Measurements from ENCODE around the gene ZNF488. TPM values are rescaled to one million over a fixed set of nuclear protein-coding genes. Genes with fewer than 3 reads are reported as not detected.
A peak's percentile ranks its signal among the peaks of the same experiment; 100 is the strongest.

The ZNF488 gene
- total RNA-seq, 1 donor from 2014 or later, result 4.9 TPM

- H3K4me1 Mint-ChIP-seq (ENCODE audit: unreplicated experiment), result peaks cover 19% of the 10 kb centered on the region
- TF ChIP-seq CTCF (conservative IDR thresholded peaks at IDR 0.05), result no peak
- H3K9me3 Mint-ChIP-seq, result no peaks in the 10 kb centered on the region
- no peak overlapping the region for H3K4me3 Mint-ChIP-seq
- H3K27ac Mint-ChIP-seq, result peak overlapping the region; percentile 37
- H3K36me3 Mint-ChIP-seq, result no peaks in the 10 kb centered on the region
- peaks cover 7% of the 10 kb centered on the region for H3K27me3 Mint-ChIP-seq
- no peak for DNase-seq (ENCODE audit: extremely low spot score, unreplicated experiment)
These were observed 62.4 kb downstream of the ZNF488 start for GRCh38 chr10:47321521-47322195.

- Mint-ChIP-seq H3K27me3 (peaks cover 7% of the 10 kb centered on the region), H3K4me1 (ENCODE audit: unreplicated experiment) (peaks cover 13% of the 10 kb centered on the region)
- TF ChIP-seq CTCF (conservative IDR thresholded peaks at IDR 0.05), result no peak
These were observed 63.3 kb downstream of the ZNF488 start for GRCh38 chr10:47320812-47321211.

GRCh38 chr10:47319784-47320183 is 64.3 kb downstream of the ZNF488 start:
- H3K27me3 Mint-ChIP-seq, result peaks cover 7% of the 10 kb centered on the region
- TF ChIP-seq CTCF (conservative IDR thresholded peaks at IDR 0.05), result no peak
- H3K4me3 Mint-ChIP-seq, result no peak overlapping the region
- H3K9me3 Mint-ChIP-seq, result no peaks in the 10 kb centered on the region
- no peak for DNase-seq (ENCODE audit: extremely low spot score, unreplicated experiment)
- H3K36me3 Mint-ChIP-seq, result no peaks in the 10 kb centered on the region
- peaks cover 11% of the 10 kb centered on the region for H3K4me1 Mint-ChIP-seq (ENCODE audit: unreplicated experiment)
- no peak overlapping the region for H3K27ac Mint-ChIP-seq

More at GRCh38 chr10:47320812-47321211, 63.3 kb downstream of the ZNF488 start:
- Mint-ChIP-seq H3K9me3 (no peaks in the 10 kb centered on the region), H3K27ac (no peak overlapping the region), H3K36me3 (no peaks in the 10 kb centered on the region), H3K4me3 (no peak overlapping the region)
- DNase-seq (ENCODE audit: extremely low spot score, unreplicated experiment), result no peak

GRCh38 chr10:47318706-47319105 is 65.4 kb downstream of the ZNF488 start:
- no peak overlapping the region for H3K27ac Mint-ChIP-seq
- DNase-seq (ENCODE audit: extremely low spot score, unreplicated experiment), result no peak
- TF ChIP-seq CTCF (conservative IDR thresholded peaks at IDR 0.05), result no peak
- H3K9me3 Mint-ChIP-seq, result no peaks in the 10 kb centered on the region
- H3K4me1 Mint-ChIP-seq (ENCODE audit: unreplicated experiment), result peaks cover 11% of the 10 kb centered on the region
- peaks cover 11% of the 10 kb centered on the region for H3K27me3 Mint-ChIP-seq
- H3K36me3 Mint-ChIP-seq, result no peaks in the 10 kb centered on the region
- H3K4me3 Mint-ChIP-seq, result no peak overlapping the region

- peak overlapping the region; percentile 9 for H3K27ac Mint-ChIP-seq
- no peaks in the 10 kb centered on the region for H3K9me3 Mint-ChIP-seq
- H3K4me3 Mint-ChIP-seq, result no peak overlapping the region
These were observed 66.8 kb downstream of the ZNF488 start for GRCh38 chr10:47317251-47317650.

More at GRCh38 chr10:47317251-47317650, 66.8 kb downstream of the ZNF488 start:
- Mint-ChIP-seq H3K27me3 (peaks cover 11% of the 10 kb centered on the region), H3K36me3 (no peaks in the 10 kb centered on the region), H3K4me1 (ENCODE audit: unreplicated experiment) (peaks cover 10% of the 10 kb centered on the region)
- TF ChIP-seq CTCF (conservative IDR thresholded peaks at IDR 0.05), result no peak
- DNase-seq (ENCODE audit: extremely low spot score, unreplicated experiment), result no peak

Data from type B pancreatic cell (in vitro differentiated cells).